GM19467 (cell line): ENCODE measurements around the gene PDRG1.

Source experiments
- ATAC-seq: cut with Tn5 transposase; IDR thresholded peaks from one replicate; pipeline ENCODE4 v1.9.1; 2021; ENCODE audit warnings: mild to moderate bottlenecking, moderate library complexity; ENCODE audit not compliant: unreplicated experiment

PDRG1 gene

GRCh38 chr20:31967830-31968249 lies 16.0 kb upstream of the PDRG1 start, which contains the start of gene XKR7:
Gene XKR7 (plus strand): TSS chr20:31968151. CDS start chr20:31968176, 25 bp downstream.
- ATAC-seq: no peak

- ATAC-seq: no peak
These were observed 15.3 kb upstream of the PDRG1 start for GRCh38 chr20:31966991-31967655.

- ATAC-seq: no peak
These were observed 12.0 kb upstream of the PDRG1 start for GRCh38 chr20:31963889-31964288.

GRCh38 chr20:31962761-31963160 lies 10.9 kb upstream of the PDRG1 start:
- ATAC-seq: no peak

GRCh38 chr20:31956556-31957526 lies 5.0 kb upstream of the PDRG1 start:
- no peak for ATAC-seq

- no peak for ATAC-seq
These were observed 2.7 kb upstream of the PDRG1 start for GRCh38 chr20:31954500-31954899.

GRCh38 chr20:31953556-31954148 lies 1.8 kb upstream of the PDRG1 start:
- no peak for ATAC-seq

GRCh38 chr20:31951203-31951529 lies 680 bp downstream of the PDRG1 start:
- no peak for ATAC-seq

- ATAC-seq: no peak
These were observed 1.8 kb downstream of the PDRG1 start for GRCh38 chr20:31949877-31950646.

- no peak for ATAC-seq
These were observed 3.8 kb downstream of the PDRG1 start for GRCh38 chr20:31948008-31948407.

- ATAC-seq: no peak
These were observed 6.1 kb downstream of the PDRG1 start for GRCh38 chr20:31945785-31946184.

GRCh38 chr20:31945319-31945718 lies 6.5 kb downstream of the PDRG1 start:
- ATAC-seq: no peak

- no peak for ATAC-seq
These were observed 8.8 kb downstream of the PDRG1 start for GRCh38 chr20:31943052-31943471.

- no peak for ATAC-seq
These were observed 12.2 kb downstream of the PDRG1 start for GRCh38 chr20:31939661-31940060.

GRCh38 chr20:31937820-31938219 lies 14.0 kb downstream of the PDRG1 start:
- no peak for ATAC-seq

GRCh38 chr20:31936420-31936819 lies 15.4 kb downstream of the PDRG1 start:
- ATAC-seq: no peak

- ATAC-seq: no peak
These were observed 16.7 kb downstream of the PDRG1 start for GRCh38 chr20:31934968-31935764.

GRCh38 chr20:31934491-31934890 lies 17.4 kb downstream of the PDRG1 start:
- ATAC-seq: no peak

- no peak for ATAC-seq
These were observed 18.1 kb downstream of the PDRG1 start for GRCh38 chr20:31933698-31934097.

- ATAC-seq: no peak
These were observed 21.1 kb downstream of the PDRG1 start for GRCh38 chr20:31930779-31931178.
